DMS153 treated with DMSO at 0.1 percent for 48 hours (cell line): ENCODE measurements around the gene SMYD3.

ENCODE experiments used
- DNase-seq: peaks from one replicate; lab custom pipeline; 2025; ENCODE audit not compliant: unreplicated experiment; lab: John Stamatoyannopoulos, UW

SMYD3 gene

DNA sequence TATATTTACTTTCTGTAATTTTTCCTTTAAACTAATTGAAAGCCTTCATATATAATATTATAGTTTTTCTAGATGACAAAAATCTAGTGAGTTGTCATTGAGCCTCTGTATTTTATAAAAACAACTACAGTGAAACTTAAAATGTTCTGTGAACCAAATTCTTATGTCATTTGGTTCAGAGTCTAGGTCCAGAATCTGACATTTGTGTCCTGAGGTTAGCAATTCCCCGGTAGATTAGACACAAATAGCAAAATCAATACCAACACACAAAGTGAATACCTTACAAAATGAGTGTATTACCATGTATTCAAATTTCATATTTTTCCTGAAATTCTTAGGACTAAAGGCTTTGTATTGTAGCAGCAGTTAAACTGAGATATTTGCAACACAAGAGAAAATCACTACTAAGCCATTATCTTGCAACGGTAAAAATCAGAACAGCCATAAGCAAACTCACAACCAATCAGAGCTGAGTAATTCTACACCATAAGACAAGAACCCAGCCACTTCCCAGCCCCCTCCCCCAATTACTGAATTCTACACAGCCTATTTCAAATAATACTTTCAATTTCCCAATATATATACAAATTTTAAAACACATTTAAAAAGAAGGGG lies 573.5 kb downstream of the SMYD3 start:
- DNase-seq, result no peak

DNA sequence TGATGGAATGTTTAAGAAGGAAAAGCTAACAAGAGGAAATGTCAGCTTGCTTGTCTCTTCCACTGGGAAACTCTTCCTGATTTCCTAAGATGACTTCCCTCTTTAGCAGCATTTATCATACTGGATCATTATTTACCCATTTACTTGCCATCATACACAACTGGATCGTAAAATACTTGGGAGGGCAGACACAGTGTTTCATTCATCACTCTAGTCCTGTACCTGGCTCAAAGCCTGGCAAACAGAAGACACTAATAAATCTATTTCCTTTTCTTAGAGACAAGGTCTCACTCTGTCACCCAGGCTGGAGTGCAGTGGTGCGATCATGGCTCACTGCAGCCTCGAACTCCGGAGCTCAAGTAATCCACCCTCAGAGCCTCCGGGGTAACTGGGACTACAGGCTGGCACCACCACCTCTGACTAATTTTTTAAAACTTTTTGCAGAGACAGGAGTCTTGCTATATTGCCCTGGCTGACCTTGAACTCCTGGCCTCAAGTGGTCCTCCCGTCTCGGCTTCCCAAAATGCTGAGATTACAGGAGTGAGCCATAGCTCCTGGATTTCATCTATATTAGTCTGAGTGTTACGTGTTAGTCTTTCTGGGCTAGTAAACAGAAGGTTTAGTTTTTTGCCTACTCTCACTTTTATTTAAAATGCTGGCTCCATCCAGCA lies 574.6 kb downstream of the SMYD3 start:
- DNase-seq, result no peak

DNA sequence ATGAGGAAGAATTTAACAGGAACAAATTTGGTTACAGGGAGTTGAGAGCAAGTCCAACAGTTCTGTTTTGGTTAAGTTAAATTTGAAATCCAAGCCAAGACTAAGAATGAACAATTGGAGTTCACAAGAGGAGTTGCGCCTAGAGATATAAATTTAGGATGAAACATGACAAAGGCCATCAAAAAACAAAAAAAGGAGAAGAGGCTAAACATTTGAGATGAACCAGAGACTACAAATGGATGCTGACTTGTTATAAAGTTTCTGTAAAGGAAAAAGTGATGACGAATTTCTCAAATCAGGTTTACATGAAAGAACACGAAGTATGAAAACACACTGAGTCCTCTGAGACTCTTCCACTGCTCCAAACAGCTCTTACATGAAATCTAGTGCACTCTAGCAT lies 575.6 kb downstream of the SMYD3 start:
- no peak for DNase-seq

DNA sequence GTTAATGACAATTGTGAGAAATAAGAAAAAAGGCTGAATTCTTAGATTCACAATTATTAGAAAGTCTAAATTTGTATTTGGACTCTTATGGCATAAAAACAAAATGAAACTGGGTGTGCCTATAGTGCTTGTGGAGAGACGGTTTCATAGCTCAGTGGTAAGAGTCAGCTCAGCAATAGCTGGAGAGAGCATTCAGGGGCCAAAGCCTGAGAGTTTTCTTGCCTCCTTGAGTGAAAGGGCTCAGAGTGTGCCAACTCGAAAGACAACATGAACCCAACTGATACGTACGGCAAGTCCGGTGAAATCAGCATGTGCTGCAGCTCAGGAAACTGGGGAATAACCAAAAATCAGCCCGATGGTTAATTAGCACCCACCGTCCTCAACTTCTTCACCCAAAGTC lies 577.9 kb downstream of the SMYD3 start:
- no peak for DNase-seq

DNA sequence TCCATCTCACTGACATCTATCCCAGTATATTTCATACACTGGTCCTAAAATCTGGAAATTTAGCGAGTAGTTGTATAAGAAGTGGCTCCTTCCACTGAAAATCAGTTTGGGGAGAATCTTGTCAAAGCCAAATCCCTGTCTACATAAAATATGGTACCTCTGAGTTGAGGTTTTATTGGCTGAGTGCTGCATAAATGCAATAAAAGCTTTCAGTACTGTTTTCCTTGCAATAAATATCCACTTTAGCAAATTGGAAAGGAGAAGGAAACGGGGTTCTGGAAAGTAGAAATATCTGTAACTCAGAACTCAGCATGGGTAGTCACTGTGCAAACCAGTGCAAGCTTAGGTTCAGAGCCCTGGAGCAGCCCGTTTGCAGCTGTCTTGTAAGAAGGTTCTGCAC lies 580.2 kb downstream of the SMYD3 start:
- no peak for DNase-seq

DNA sequence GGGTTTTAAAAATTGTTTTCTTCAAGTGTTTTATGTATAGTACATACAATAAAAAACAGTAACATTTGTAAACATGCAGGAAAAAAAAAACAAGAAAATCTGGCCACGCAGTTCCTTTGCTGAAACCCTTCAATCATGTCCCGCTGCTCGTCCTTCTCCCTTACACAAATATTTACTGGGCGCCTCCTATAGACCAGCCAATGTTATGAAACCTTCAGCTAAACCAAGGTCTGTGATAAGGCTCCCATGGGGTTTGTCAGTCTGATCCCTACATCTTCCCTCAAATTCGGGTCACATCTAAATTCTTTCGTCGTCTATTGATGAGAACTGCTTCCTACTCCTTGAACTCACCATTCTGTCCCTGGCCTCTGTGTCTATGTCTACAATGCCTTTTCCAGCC lies 583.9 kb downstream of the SMYD3 start:
- no peak for DNase-seq

GRCh38 chr1:245921417-245921816 lies 585.7 kb downstream of the SMYD3 start:
- no peak for DNase-seq

- no peak for DNase-seq
Observed at GRCh38 chr1:245917403-245917802, 589.7 kb downstream of the SMYD3 start.

DNA sequence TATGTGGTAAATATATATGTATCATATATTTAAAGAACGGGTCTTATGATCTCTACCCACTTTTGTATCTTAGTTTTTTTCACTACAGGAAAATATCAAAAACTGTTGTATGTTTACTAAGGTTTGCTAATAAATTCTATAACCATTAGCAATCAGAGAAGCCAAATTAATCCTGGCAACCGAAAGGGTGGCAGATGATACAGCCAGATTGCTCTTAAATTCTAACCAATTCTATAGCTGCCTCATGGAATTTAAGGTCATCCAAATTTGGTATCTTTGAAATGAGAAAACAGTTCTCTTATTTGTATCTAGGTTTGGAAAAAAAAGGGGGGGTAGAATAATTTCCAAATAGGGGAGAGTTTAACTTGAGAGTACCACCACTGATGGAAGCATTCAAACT lies 591.2 kb downstream of the SMYD3 start:
- DNase-seq, result no peak

GRCh38 chr1:245915406-245915805 lies 591.7 kb downstream of the SMYD3 start:
- DNase-seq, result no peak

DNA sequence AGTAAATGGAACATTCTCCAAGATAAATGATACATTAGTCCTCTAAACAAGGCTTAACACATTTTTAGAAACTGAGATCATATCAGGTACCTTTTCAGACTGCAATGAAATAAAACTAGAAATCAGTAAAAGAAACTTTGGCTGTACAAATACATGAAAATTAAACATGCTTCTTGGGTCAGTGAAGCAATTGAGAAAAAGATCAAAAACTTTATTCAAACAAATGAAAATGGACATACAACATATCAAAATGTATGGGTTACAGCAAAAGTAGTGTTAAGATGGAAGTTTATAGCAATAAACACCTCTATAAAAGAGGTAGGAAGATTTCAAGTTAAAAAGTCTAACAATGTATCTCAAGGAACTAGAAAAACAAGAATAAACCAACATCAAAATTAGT lies 598.5 kb downstream of the SMYD3 start:
- DNase-seq, result no peak

DNA sequence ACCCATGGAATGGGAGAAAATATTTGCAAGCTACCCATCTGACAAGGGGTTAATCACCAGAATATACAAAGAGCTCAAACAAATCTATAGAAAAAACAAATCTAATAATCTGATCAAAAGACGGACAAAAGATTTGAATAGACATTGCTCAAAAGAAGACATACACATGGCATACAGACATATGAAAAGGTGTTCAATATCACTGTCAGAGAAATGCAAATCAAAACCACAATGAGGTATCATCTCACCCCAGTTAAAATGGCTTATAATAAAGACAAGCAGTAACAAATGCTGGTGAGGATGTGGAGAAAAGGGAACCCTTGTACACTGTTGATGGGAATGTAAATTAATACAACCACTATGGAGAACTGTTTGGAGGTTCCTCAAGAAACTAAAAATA lies 600.9 kb downstream of the SMYD3 start:
- DNase-seq, result no peak

- no peak for DNase-seq
Observed at GRCh38 chr1:245903851-245904250, 603.2 kb downstream of the SMYD3 start.

DNA sequence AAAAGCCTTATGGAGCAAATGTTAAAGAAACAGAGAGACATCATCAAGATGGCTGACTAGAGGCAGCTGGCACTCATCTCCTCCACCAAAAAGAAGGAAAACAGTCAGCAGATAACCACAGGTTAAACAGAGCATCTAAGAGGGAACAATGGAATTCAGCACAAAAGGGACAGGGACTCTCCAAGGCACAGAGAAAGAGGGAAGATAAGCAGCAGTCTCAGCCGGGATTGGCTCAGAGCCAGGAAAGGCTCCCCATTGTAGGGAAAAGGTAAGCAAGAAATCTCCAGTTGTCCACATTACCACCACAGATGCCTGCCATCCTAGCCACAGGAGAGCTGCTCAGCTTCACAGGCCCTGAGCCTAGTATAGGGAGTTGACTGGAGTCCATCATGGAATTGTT lies 605.5 kb downstream of the SMYD3 start:
- no peak for DNase-seq

GRCh38 chr1:245901037-245901436 lies 606.0 kb downstream of the SMYD3 start:
- no peak for DNase-seq

- DNase-seq, result no peak
Observed at GRCh38 chr1:245898581-245898980, 608.5 kb downstream of the SMYD3 start.

DNA sequence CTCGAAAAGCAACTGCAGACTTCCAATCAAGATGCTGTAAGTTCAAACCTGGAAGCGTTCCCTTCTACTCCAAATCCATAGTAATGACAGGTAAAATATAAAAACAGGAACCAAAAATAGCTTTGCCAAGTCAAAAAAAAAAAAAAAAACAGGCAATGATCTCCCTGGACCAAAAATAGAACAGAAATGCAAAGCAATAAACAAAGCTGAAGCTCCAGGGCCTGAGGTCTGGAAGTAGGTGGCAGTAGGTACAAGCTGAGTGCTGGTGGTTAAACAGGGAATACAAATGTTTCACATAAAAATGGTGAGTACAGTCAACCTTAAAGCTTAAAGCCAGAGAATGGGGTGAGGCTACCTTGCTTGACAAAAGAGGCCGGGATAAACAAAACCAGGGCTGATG lies 610.8 kb downstream of the SMYD3 start:
- DNase-seq, result no peak

DNA sequence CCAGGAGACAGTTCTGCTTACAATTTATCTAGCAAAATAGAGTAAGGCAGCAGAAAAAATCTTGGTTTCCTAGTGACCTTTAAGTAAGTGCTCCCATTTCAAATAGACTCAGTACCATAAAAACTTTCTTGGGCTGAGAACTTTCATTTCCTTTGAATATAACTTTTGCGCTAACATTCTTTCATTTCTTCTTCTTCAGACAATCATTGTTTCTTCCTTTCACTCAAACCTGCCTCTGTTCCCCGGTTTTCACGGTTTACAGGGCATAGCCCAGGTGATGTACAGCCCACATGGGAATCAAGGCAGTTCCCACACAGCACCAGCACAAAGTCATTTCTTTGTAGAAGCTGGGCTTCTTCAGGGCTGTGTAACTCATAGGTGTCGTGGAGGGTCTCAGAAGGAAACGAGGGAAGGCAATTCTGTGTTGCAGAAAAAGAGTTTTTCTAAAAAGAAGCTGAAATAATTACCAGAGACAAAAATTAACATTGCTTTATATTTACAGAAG lies 611.6 kb downstream of the SMYD3 start:
- no peak for DNase-seq

GRCh38 chr1:245894843-245895242 lies 612.2 kb downstream of the SMYD3 start:
- DNase-seq, result no peak

DNA sequence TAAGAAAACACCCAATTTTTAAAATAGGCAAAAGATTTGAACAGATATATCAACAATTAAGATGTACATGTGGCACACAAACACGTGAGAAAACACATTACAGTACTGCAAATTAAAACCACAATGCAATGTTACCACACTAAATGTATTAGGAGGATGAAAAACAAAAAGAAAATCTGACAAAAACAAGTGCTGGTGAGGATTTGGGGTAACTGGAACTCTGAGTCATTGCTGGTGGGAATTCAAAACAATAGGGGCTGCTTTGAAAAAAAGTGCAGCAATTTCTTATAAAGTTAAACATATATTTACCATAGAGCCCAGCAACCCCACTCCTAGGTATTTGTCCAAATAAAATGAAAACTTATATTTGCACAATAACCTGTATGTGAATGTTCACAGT lies 614.1 kb downstream of the SMYD3 start:
- DNase-seq, result no peak

DNA sequence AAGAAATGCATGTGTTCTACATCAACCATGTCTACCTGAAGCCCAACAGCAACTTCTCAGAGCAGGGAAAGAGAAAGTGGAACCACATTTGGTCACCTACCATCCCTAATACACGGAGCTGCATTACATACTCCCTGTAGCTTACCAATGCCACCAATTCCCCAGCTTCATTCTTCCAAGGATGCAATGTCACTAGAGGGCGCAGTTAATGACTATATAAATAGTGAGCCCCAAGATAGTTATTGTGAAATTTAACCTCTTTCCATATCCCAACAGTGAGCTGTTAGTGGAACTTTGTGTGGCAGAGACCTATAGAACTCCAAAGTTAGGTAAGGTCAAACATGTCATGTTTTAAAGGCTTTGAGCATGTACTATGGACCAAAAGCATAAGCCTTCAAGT lies 618.3 kb downstream of the SMYD3 start:
- DNase-seq, result no peak

DNA sequence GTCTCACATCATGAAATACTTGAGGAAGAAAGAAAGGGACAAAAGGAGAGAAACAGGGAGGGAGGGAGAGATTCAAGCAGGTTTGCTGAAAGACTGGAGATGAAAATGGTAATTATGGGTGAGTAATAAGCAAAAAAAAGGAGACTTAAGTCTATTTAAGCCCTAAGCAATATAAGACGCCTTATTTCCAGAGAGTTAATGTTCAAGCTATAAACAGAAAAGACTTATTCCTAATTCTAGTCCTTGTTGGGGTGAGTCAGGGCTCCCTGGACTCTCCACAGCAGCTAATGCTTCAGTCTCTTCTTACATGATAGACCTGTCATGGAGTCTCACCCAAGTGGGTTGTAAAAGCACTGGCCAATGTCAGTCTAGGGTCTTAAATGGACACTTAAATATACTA lies 619.2 kb downstream of the SMYD3 start:
- DNase-seq, result no peak
